ENCODE data around the gene OR5H1. TPM values are rescaled to one million over a fixed set of nuclear protein-coding genes. Genes with fewer than 3 reads are reported as not detected.

The OR5H1 gene
- polyA plus RNA-seq, 4 donors, result 0.06 TPM; not detected in 3

- DNase-seq (ENCODE audit: low read depth in 4 of 4, low spot score in 3 of 4), result no peak
These were observed 54.7 kb downstream of the OR5H1 start for GRCh38 chr3:98185180-98185579.

Other genes starting within 250 kb of the OR5H1 start
- gene RIOX2, start 158.3 kb upstream of the OR5H1 start, polyA plus RNA-seq (ENCODE audit: insufficient read length in 4 of 4), result 10 to 100 TPM; 29.8 to 55.0 (median 38.8) TPM
- gene GABRR3, start 95.4 kb upstream of the OR5H1 start, polyA plus RNA-seq (ENCODE audit: insufficient read length in 4 of 4), result not detected
- not detected for gene OR5AC2, start 43.5 kb upstream of the OR5H1 start, polyA plus RNA-seq (ENCODE audit: insufficient read length in 4 of 4)
- under 1 TPM in 2 of 4 donors, not detected in 2; 0.01 to 0.03 TPM for gene OR5H14, start 16.8 kb downstream of the OR5H1 start, polyA plus RNA-seq (ENCODE audit: insufficient read length in 4 of 4)
- gene OR5H15, start 36.0 kb downstream of the OR5H1 start, polyA plus RNA-seq (ENCODE audit: insufficient read length in 4 of 4), result not detected
- not detected for gene OR5H6, start 133.5 kb downstream of the OR5H1 start, polyA plus RNA-seq (ENCODE audit: insufficient read length in 4 of 4)
- gene OR5H2, start 151.8 kb downstream of the OR5H1 start, polyA plus RNA-seq (ENCODE audit: insufficient read length in 4 of 4), result not detected
- not detected for gene OR5K4, start 223.1 kb downstream of the OR5H1 start, polyA plus RNA-seq (ENCODE audit: insufficient read length in 4 of 4)